Duodenal mucosa (tissue), 2 donors: Measurements from ENCODE around the gene C9orf152.
"Not testable (repeated sequence)": the region's sequence is repeated elsewhere in the genome, so short reads cannot be mapped to it uniquely, and the experiment has no call there.

Source experiments
- H3K27ac ChIP-seq: one replicate; pipeline ENCODE4 v1.7.0; 2013; ENCODE audit warnings: low read depth, low read length
- H3K27me3 ChIP-seq, 2 donors: one replicate each; pipeline ENCODE4 v1.7.0; 2013; ENCODE audit warnings: low read length in 2 of 2, control low read depth in 1 of 2; ENCODE audit not compliant: insufficient read depth in 2 of 2, control insufficient read depth in 1 of 2
- H3K36me3 ChIP-seq, 2 donors: one replicate each; pipeline ENCODE4 v1.7.0; 2013; ENCODE audit warnings: low read length in 2 of 2, control low read depth in 1 of 2; ENCODE audit not compliant: insufficient read depth in 2 of 2, control insufficient read depth in 1 of 2
- H3K4me1 ChIP-seq, 2 donors: one replicate each; pipeline ENCODE4 v1.7.0; 2013; ENCODE audit warnings: low read length in 2 of 2, control low read depth in 1 of 2; ENCODE audit not compliant: insufficient read depth in 2 of 2, control insufficient read depth in 1 of 2
- H3K4me3 ChIP-seq, 2 donors: one replicate each; pipeline ENCODE4 v1.7.0; 2013; ENCODE audit warnings: low read length in 2 of 2, low read depth in 1 of 2
- H3K9ac ChIP-seq, 2 donors: one replicate each; pipeline ENCODE4 v1.7.0; 2013; ENCODE audit warnings: low read length in 2 of 2, low read depth in 1 of 2
- H3K9me3 ChIP-seq, 2 donors: one replicate each; pipeline ENCODE4 v1.7.0; 2013; ENCODE audit warnings: low read length in 2 of 2, control low read depth in 1 of 2; ENCODE audit not compliant: control insufficient read depth in 1 of 2

C9orf152 gene

GRCh38 chr9:110217656-110218099 is 9.7 kb upstream of the C9orf152 start:
- Histone ChIP-seq H3K27me3 (no peaks in the 10 kb centered on the region), H3K4me1 (peaks cover 29 to 33% of the 10 kb centered on the region in 2 donors), H3K9me3 (no peaks in the 10 kb centered on the region), H3K9ac (peak overlapping the region in 1 of 2 donors; percentile 51), H3K27ac (no peak overlapping the region), H3K36me3 (no peaks in the 10 kb centered on the region), H3K4me3 (peak overlapping the region in 1 of 2 donors; percentile 32)

DNA sequence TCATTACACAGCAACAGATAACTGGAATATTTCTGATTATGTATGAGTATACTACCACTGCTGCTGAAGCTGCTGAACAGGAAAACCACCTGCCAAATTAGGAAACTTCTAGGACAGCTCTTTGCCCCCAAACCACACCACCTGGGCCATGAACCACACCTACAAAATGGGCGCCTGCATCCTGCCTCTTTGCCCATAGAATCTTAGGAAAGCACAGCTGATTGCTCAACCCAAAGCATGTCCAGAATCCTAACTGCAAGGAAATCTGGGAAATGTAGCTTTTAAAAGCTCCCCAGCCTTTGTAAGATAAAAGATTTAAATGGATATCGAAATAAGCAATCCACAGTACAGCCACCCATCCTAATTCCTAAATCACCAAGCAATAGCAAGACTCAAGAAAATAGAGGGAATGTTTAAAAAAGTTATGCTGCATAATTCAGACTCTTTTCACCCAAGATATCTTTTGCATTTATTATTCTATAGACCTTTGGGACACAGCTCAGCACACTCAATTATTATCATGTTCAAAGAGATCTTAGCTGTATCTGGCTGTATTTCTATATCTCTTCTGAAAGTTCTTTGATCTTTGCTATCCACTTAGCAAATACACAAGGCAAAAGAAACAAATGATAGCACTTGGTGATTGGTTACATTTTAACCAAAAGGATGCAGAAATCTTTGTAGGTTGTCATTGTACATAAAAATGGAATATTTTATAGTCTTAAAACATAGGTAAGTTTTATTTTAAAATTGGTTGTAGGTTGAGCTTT is 6.8 kb upstream of the C9orf152 start:
- no peaks in the 10 kb centered on the region for H3K36me3 ChIP-seq
- peak overlapping the region in 1 of 2 donors; percentile 23 for H3K4me3 ChIP-seq
- no peaks in the 10 kb centered on the region for H3K9me3 ChIP-seq
- H3K9ac ChIP-seq, result no peak overlapping the region
- no peak overlapping the region for H3K27ac ChIP-seq
- H3K27me3 ChIP-seq, result no peaks in the 10 kb centered on the region
- peaks cover 24 to 27% of the 10 kb centered on the region in 2 donors for H3K4me1 ChIP-seq

DNA sequence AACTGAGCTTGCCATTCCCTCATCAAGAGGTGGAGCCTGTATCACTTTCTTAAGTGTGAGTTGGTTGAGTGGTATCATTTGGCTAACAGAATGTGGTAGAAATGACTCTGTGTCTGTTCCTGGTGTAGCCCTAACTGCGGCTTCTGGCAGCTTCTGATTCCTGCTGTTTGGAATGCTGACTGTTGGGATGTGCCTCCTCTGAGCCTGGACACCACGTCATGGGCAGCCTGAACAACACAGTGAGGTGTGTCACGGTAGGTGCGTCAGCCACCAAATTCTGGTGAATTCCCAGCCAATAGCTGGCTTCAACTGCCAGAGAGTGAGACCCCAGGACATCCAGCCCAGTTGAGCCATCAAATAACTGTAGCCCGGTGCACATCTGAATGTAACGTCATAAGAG is 6.1 kb upstream of the C9orf152 start:
- Histone ChIP-seq H3K4me1 (peaks cover 24 to 27% of the 10 kb centered on the region in 2 donors), H3K27ac (no peak overlapping the region), H3K9me3 (no peaks in the 10 kb centered on the region), H3K9ac (no peak overlapping the region), H3K27me3 (no peaks in the 10 kb centered on the region), H3K4me3 (peak overlapping the region in 1 of 2 donors; percentile 23), H3K36me3 (no peaks in the 10 kb centered on the region)

- Histone ChIP-seq H3K9ac (no peak overlapping the region), H3K27ac (no peak overlapping the region)
These were observed 5.6 kb upstream of the C9orf152 start for GRCh38 chr9:110213413-110214044.

GRCh38 chr9:110207071-110207641 is 803 bp downstream of the C9orf152 start:
- H3K9ac ChIP-seq, result peak overlapping the region; percentile 58 to 73
- no peaks in the 10 kb centered on the region for H3K27me3 ChIP-seq
- H3K4me1 ChIP-seq, result peaks cover 24 to 28% of the 10 kb centered on the region in 2 donors
- no peaks in the 10 kb centered on the region for H3K36me3 ChIP-seq
- H3K9me3 ChIP-seq, result no peaks in the 10 kb centered on the region
- peak overlapping the region; percentile 61 to 68 for H3K4me3 ChIP-seq
- H3K27ac ChIP-seq, result peak overlapping the region; percentile 74

More at GRCh38 chr9:110213413-110214044, 5.6 kb upstream of the C9orf152 start:
- Histone ChIP-seq H3K27me3 (no peaks in the 10 kb centered on the region), H3K4me1 (peaks cover 26 to 30% of the 10 kb centered on the region in 2 donors), H3K4me3 (peak overlapping the region in 1 of 2 donors; percentile 23), H3K9me3 (no peaks in the 10 kb centered on the region), H3K36me3 (no peaks in the 10 kb centered on the region)

DNA sequence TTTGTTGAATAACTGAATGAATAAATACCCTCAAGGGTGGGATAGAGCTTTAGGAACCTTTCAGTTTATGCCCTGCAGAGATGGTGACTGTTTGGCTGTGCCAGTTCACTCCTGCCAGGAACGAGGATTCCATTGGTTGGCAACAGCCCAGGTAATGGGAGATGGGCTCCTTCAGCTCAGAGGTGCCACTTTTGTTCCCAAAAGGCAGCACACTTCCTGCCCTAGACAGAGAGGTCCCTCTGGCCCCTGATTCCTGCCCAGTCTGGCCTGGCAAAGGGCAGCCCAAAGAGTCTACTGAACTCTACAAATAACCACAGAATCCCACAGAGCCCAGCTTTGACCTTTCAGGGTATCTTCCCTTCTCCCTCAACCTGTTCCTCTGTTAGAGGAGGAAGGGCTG is 1.6 kb downstream of the C9orf152 start:
- peaks cover 0 to under 1% of the 10 kb centered on the region in 2 donors for H3K36me3 ChIP-seq
- no peaks in the 10 kb centered on the region for H3K9me3 ChIP-seq
- peak overlapping the region; percentile 74 for H3K27ac ChIP-seq
- H3K27me3 ChIP-seq, result no peaks in the 10 kb centered on the region
- H3K4me3 ChIP-seq, result peak overlapping the region; percentile 61 to 68
- peak overlapping the region; percentile 58 to 73 for H3K9ac ChIP-seq
- H3K4me1 ChIP-seq, result peaks cover 27 to 28% of the 10 kb centered on the region in 2 donors

DNA sequence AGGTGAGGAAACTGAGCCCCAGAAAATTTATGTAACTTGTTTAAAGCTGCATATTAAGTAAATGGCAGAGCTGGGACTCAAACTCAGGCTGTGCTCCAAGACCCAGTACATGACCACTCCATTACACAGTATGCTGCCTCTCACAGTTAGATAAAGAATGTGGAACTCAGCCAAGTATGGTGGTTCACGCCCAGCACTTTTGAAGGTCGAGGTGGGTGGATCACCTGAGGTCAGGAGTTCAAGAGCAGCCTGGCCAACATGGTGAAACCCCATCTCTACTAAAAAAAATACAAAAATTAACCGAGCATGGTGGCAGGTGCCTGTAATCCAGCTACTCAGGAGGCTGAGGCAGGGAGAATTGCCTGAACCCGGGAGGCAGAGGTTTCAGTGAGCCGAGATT is 2.3 kb downstream of the C9orf152 start:
- not testable (repeated sequence) for H3K9me3 ChIP-seq, H3K36me3 ChIP-seq, H3K27me3 ChIP-seq
- Histone ChIP-seq H3K9ac (peak overlapping the region; percentile 58 to 73), H3K4me1 (peaks cover 32 to 34% of the 10 kb centered on the region in 2 donors), H3K4me3 (peak overlapping the region; percentile 61 to 68), H3K27ac (peak overlapping the region; percentile 53)

DNA sequence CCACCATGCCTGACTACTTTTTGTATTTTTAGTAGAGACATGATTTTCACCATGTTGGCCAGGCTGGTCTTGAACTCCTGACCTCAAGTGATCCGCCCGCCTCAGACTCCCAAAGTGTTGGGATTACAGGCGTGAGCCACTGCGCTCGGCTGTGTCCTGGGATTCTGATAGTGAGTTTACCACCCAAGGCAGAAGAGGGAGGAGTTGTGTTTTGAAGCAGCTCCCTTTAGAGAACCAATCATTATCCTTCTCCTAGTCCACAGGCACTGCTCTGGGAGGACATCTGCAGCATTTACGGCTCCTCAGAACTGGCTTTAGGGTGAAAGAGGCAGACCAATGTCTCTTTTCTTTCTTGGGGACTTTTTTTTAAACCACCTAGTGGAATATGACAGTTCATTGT is 5.7 kb downstream of the C9orf152 start:
- Histone ChIP-seq H3K27ac (no peak overlapping the region), H3K4me1 (peaks cover 42 to 47% of the 10 kb centered on the region in 2 donors), H3K27me3 (no peaks in the 10 kb centered on the region)

GRCh38 chr9:110199643-110200042 is 8.3 kb downstream of the C9orf152 start:
- no peak overlapping the region for H3K27ac ChIP-seq
- H3K9ac ChIP-seq, result no peak overlapping the region
- H3K4me1 ChIP-seq, result peaks cover 44 to 47% of the 10 kb centered on the region in 2 donors
- H3K27me3 ChIP-seq, result no peaks in the 10 kb centered on the region
- H3K9me3 ChIP-seq, result no peaks in the 10 kb centered on the region
- H3K36me3 ChIP-seq, result peaks cover 0 to 8% of the 10 kb centered on the region in 2 donors
- H3K4me3 ChIP-seq, result no peak overlapping the region

More for the DNA sequence above, 5.7 kb downstream of the C9orf152 start:
- Histone ChIP-seq H3K4me3 (peak overlapping the region in 1 of 2 donors; percentile 5), H3K9me3 (no peaks in the 10 kb centered on the region), H3K9ac (no peak overlapping the region), H3K36me3 (peaks cover 0 to 8% of the 10 kb centered on the region in 2 donors)

DNA sequence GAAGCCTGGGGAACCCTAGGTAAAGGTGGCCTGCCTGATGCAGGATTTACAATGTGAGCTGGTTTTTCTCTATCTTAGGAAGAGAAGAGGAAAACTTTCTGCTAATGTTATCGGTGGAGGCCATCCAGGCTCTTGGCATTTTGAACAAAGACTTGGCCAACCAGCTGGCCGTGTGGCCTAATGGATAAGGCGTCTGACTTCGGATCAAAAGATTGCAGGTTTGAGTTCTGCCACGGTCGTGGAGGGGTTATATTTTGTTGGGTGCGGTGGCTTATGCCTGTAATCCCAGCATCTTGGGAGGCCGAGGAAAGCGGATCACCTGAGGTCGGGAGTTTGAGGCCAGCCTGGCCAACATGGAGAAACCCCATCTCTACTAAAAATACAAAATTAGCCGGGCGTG is 9.6 kb downstream of the C9orf152 start:
- Histone ChIP-seq H3K4me1 (peaks cover 43 to 51% of the 10 kb centered on the region in 2 donors), H3K4me3 (peak overlapping the region in 1 of 2 donors; percentile 7), H3K36me3 (peaks cover 0 to 8% of the 10 kb centered on the region in 2 donors), H3K27me3 (no peaks in the 10 kb centered on the region), H3K9me3 (no peaks in the 10 kb centered on the region), H3K9ac (peak overlapping the region; percentile 10 to 54), H3K27ac (peak overlapping the region; percentile 68)
